ENCODE results near the gene PEX6. TPM values are rescaled to one million over a fixed set of nuclear protein-coding genes. Genes with fewer than 3 reads are reported as not detected.

PEX6 gene
- total RNA-seq, 1 experiment from 2014 or later, result 26.1 TPM

- ChIA-PET POLR2A (ENCODE audit: low non-redundant PET) (no interaction called here), CTCF (interaction anchor here (0.7 kb wide), 1 partner anchor 714 kb away, joined by 3 read pairs; no protein-coding TSS in a partner anchor)
- Histone ChIP-seq H3K27ac (ENCODE audit: low read depth, low read length, poor library complexity, severe bottlenecking) (no peak overlapping the region), H3K27me3 (replicated peaks; ENCODE audit: insufficient read depth, low read depth, low read length, poor library complexity) (no peaks in the 10 kb centered on the region), H3K36me3 (ENCODE audit: insufficient read depth, low read length, poor library complexity, severe bottlenecking) (peaks cover 10% of the 10 kb centered on the region), H3K4me3 (ENCODE audit: low read depth, low read length, poor library complexity, severe bottlenecking) (no peak overlapping the region), H3K4me1 (ENCODE audit: insufficient read depth, low read length, poor library complexity, severe bottlenecking) (peaks cover 16% of the 10 kb centered on the region), H3K9me3 (ENCODE audit: low read depth, low read length, poor library complexity, severe bottlenecking) (no peaks in the 10 kb centered on the region)
- BruUV-seq (replicated peaks), result no TSS peak
- TF ChIP-seq CTCF (conservative IDR thresholded peaks at IDR 0.05; ENCODE audit: low read depth, low read length), result no peak
- no peak for TF ChIP-seq EZH2 (IDR thresholded peaks at IDR 0.05; ENCODE audit: borderline replicate concordance, low read depth, low read length, poor library complexity, severe bottlenecking)
- DNase-seq (ENCODE audit: low spot score), result no peak
- intact Hi-C loops (cut with micrococcal nuclease; ENCODE audit: unreplicated experiment), result no loop called here
Observed at GRCh38 chr6:42974919-42975505, 4.0 kb downstream of the PEX6 start.

- no peak overlapping the region for H3K27ac ChIP-seq (ENCODE audit: low read depth, low read length, poor library complexity, severe bottlenecking)
- ChIA-PET POLR2A (ENCODE audit: low non-redundant PET) (no interaction called here), CTCF (no interaction called here)
- no peaks in the 10 kb centered on the region for H3K27me3 ChIP-seq (replicated peaks; ENCODE audit: insufficient read depth, low read depth, low read length, poor library complexity)
- peaks cover 10% of the 10 kb centered on the region for H3K4me1 ChIP-seq (ENCODE audit: insufficient read depth, low read length, poor library complexity, severe bottlenecking)
- no peak overlapping the region for H3K4me3 ChIP-seq (ENCODE audit: low read depth, low read length, poor library complexity, severe bottlenecking)
- no TSS peak for BruUV-seq (replicated peaks)
- no peaks in the 10 kb centered on the region for H3K9me3 ChIP-seq (ENCODE audit: low read depth, low read length, poor library complexity, severe bottlenecking)
- intact Hi-C loops (cut with micrococcal nuclease; ENCODE audit: unreplicated experiment), result no loop called here
- peaks cover 10% of the 10 kb centered on the region for H3K36me3 ChIP-seq (ENCODE audit: insufficient read depth, low read length, poor library complexity, severe bottlenecking)
- TF ChIP-seq CTCF (conservative IDR thresholded peaks at IDR 0.05; ENCODE audit: low read depth, low read length) (no peak), EZH2 (IDR thresholded peaks at IDR 0.05; ENCODE audit: borderline replicate concordance, low read depth, low read length, poor library complexity, severe bottlenecking) (no peak)
- no peak for DNase-seq (ENCODE audit: low spot score)
Observed at GRCh38 chr6:42973926-42974325, 5.1 kb downstream of the PEX6 start.

GRCh38 chr6:42971746-42972327, 7.1 kb downstream of the PEX6 start:
- Histone ChIP-seq H3K27ac (ENCODE audit: low read depth, low read length, poor library complexity, severe bottlenecking) (peak overlapping the region; percentile 71), H3K4me1 (ENCODE audit: insufficient read depth, low read length, poor library complexity, severe bottlenecking) (peaks cover 10% of the 10 kb centered on the region), H3K9me3 (ENCODE audit: low read depth, low read length, poor library complexity, severe bottlenecking) (no peaks in the 10 kb centered on the region), H3K27me3 (replicated peaks; ENCODE audit: insufficient read depth, low read depth, low read length, poor library complexity) (no peaks in the 10 kb centered on the region), H3K4me3 (ENCODE audit: low read depth, low read length, poor library complexity, severe bottlenecking) (no peak overlapping the region), H3K36me3 (ENCODE audit: insufficient read depth, low read length, poor library complexity, severe bottlenecking) (peaks cover 7% of the 10 kb centered on the region)
- intact Hi-C loops (cut with micrococcal nuclease; ENCODE audit: unreplicated experiment), result no loop called here
- DNase-seq (ENCODE audit: low spot score), result no peak
- TF ChIP-seq EZH2 (IDR thresholded peaks at IDR 0.05; ENCODE audit: borderline replicate concordance, low read depth, low read length, poor library complexity, severe bottlenecking) (no peak), CTCF (conservative IDR thresholded peaks at IDR 0.05; ENCODE audit: low read depth, low read length) (no peak)
- ChIA-PET POLR2A (ENCODE audit: low non-redundant PET) (no interaction called here), CTCF (interaction anchor here (1.3 kb wide), 1 partner anchor 12 kb away, joined by 3 read pairs; the partner anchor contains the start of gene PPP2R5D)
- no TSS peak for BruUV-seq (replicated peaks)
